ENCODE data around the gene ATP2A3. TPM values are rescaled to one million over a fixed set of nuclear protein-coding genes. Genes with fewer than 3 reads are reported as not detected.

The ATP2A3 gene
- total and polyA plus RNA-seq, 4 donors: 16.6 to 64.6 (median 25.5) TPM

- peaks cover 0 to under 1% (median 0%) of the 10 kb centered on the region in 3 donors for H3K27me3 ChIP-seq (ENCODE audit: control insufficient read depth in 3 of 3, insufficient read depth in 3 of 3, low read length in 2 of 3)
- peaks cover 0 to 16% (median 0%) of the 10 kb centered on the region in 5 donors for H3K4me1 ChIP-seq (ENCODE audit: control insufficient read depth in 5 of 5, insufficient read depth in 5 of 5, low read length in 5 of 5)
- TF ChIP-seq, protein P1, sequence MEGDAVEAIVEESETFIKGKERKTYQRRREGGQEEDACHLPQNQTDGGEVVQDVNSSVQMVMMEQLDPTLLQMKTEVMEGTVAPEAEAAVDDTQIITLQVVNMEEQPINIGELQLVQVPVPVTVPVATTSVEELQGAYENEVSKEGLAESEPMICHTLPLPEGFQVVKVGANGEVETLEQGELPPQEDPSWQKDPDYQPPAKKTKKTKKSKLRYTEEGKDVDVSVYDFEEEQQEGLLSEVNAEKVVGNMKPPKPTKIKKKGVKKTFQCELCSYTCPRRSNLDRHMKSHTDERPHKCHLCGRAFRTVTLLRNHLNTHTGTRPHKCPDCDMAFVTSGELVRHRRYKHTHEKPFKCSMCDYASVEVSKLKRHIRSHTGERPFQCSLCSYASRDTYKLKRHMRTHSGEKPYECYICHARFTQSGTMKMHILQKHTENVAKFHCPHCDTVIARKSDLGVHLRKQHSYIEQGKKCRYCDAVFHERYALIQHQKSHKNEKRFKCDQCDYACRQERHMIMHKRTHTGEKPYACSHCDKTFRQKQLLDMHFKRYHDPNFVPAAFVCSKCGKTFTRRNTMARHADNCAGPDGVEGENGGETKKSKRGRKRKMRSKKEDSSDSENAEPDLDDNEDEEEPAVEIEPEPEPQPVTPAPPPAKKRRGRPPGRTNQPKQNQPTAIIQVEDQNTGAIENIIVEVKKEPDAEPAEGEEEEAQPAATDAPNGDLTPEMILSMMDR (IDR thresholded peaks at IDR 0.05; ENCODE audit: control extremely low read depth, extremely low read depth): no peak
- H3K9me3 ChIP-seq (ENCODE audit: control insufficient read depth in 4 of 4, insufficient read depth in 3 of 4, low read length in 3 of 4): peaks cover 0 to 7% (median 2%) of the 10 kb centered on the region in 4 donors
- no peak overlapping the region for H3K9ac ChIP-seq (ENCODE audit: insufficient read depth in 1 of 2, low read length in 2 of 2)
- H3K36me3 ChIP-seq (ENCODE audit: control insufficient read depth in 4 of 4, insufficient read depth in 4 of 4, low read length in 4 of 4): no peaks in the 10 kb centered on the region
- no peak overlapping the region for H3K4me3 ChIP-seq
- 53 to 58% methylated on average over 5 of the region's 5 CpGs for WGBS, 2 donors
- ATAC-seq (ENCODE audit: insufficient read depth, low FRiP score) (no peak), DNase-seq (no peak)
- H3K27ac ChIP-seq (ENCODE audit: low read depth in 1 of 2, low read length in 1 of 2): no peak overlapping the region
Observed at GRCh38 chr17:3972931-3973330, 8.7 kb upstream of the ATP2A3 start.

DNA sequence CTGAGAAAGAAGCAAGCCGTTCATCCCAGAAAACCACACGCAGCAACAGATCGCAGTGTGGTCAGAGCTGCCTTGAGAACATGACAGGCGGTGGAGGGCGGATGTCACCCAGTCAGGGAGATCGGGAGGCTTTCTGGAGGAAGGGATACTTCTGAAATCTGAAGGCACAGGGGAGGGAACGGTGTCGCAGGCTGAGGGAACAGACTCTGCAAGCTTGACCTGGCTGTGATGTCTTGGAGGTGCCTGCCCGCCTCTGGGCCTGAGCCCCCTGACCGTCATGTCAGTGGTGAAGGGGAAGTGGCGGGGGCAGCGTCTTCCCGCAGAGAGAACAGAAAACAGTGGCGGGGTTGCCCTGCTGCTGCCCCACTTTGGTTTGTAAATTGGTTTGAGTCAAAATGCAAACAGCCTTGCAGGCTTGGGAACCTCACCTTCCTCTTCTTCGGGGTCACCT lies 8.1 kb upstream of the ATP2A3 start:
- no peaks in the 10 kb centered on the region for H3K36me3 ChIP-seq (ENCODE audit: control insufficient read depth in 4 of 4, insufficient read depth in 4 of 4, low read length in 4 of 4)
- no peak for ATAC-seq (ENCODE audit: insufficient read depth, low FRiP score)
- H3K4me1 ChIP-seq (ENCODE audit: control insufficient read depth in 5 of 5, insufficient read depth in 5 of 5, low read length in 5 of 5): peaks cover 0 to 11% (median 0%) of the 10 kb centered on the region in 5 donors
- 31 to 49% methylated on average over 15 of the region's 15 CpGs for WGBS, 2 donors
- no peak for DNase-seq
- peaks cover 0 to 4% (median 0%) of the 10 kb centered on the region in 3 donors for H3K27me3 ChIP-seq (ENCODE audit: control insufficient read depth in 3 of 3, insufficient read depth in 3 of 3, low read length in 2 of 3)
- H3K9ac ChIP-seq (ENCODE audit: insufficient read depth in 1 of 2, low read length in 2 of 2): no peak overlapping the region
- no peak overlapping the region for H3K4me3 ChIP-seq
- peaks cover 0 to 7% (median 2%) of the 10 kb centered on the region in 4 donors for H3K9me3 ChIP-seq (ENCODE audit: control insufficient read depth in 4 of 4, insufficient read depth in 3 of 4, low read length in 3 of 4)
- TF ChIP-seq, protein P1 (IDR thresholded peaks at IDR 0.05; ENCODE audit: control extremely low read depth, extremely low read depth): no peak
- H3K27ac ChIP-seq (ENCODE audit: low read depth in 1 of 2, low read length in 1 of 2): no peak overlapping the region

GRCh38 chr17:3970668-3971067 lies 6.4 kb upstream of the ATP2A3 start:
- Histone ChIP-seq H3K9ac (ENCODE audit: insufficient read depth in 1 of 2, low read length in 2 of 2) (no peak overlapping the region), H3K4me3 (no peak overlapping the region), H3K9me3 (ENCODE audit: control insufficient read depth in 4 of 4, insufficient read depth in 3 of 4, low read length in 3 of 4) (peaks cover 0 to 7% (median 2%) of the 10 kb centered on the region in 4 donors), H3K4me1 (ENCODE audit: control insufficient read depth in 5 of 5, insufficient read depth in 5 of 5, low read length in 5 of 5) (peaks cover 0 to under 1% (median 0%) of the 10 kb centered on the region in 5 donors), H3K27me3 (ENCODE audit: control insufficient read depth in 3 of 3, insufficient read depth in 3 of 3, low read length in 2 of 3) (peaks cover 0 to 10% (median 0%) of the 10 kb centered on the region in 3 donors), H3K27ac (ENCODE audit: low read depth in 1 of 2, low read length in 1 of 2) (no peak overlapping the region), H3K36me3 (ENCODE audit: control insufficient read depth in 4 of 4, insufficient read depth in 4 of 4, low read length in 4 of 4) (no peaks in the 10 kb centered on the region)
- DNase-seq: peak in 1 of 3 donors; percentile 0
- TF ChIP-seq, protein P1 (IDR thresholded peaks at IDR 0.05; ENCODE audit: control extremely low read depth, extremely low read depth): no peak
- ATAC-seq (ENCODE audit: insufficient read depth, low FRiP score): no peak
- WGBS, 2 donors: 85 to 92% methylated on average over 6 of the region's 6 CpGs

DNA sequence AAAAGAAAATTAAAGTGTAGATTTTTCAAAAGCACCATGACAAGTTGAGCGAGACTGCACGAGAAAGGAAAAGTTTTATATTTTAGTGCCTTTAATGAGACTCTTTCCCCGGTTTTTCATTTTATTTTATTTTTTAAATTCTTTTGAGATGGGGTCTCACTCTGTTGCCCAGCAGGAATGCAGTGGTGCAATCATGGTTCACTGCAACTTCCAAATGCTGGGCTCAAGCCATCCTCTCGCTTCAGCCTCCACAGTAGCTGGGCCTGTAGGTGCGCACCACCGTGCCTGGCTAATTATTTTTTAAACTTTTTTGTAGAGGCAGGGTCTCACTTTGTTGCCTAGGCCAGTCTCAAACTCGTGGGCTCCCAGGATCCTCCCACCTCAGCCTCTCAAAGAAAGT lies 5.7 kb upstream of the ATP2A3 start:
- TF ChIP-seq, protein P1 (IDR thresholded peaks at IDR 0.05; ENCODE audit: control extremely low read depth, extremely low read depth): no peak
- 90 to 95% methylated on average over 7 of the region's 7 CpGs for WGBS, 2 donors
- Histone ChIP-seq H3K27ac (ENCODE audit: low read depth in 1 of 2, low read length in 1 of 2) (no peak overlapping the region), H3K4me3 (no peak overlapping the region), H3K4me1 (ENCODE audit: control insufficient read depth in 5 of 5, insufficient read depth in 5 of 5, low read length in 5 of 5) (peaks cover 0 to 6% (median 0%) of the 10 kb centered on the region in 5 donors), H3K9ac (ENCODE audit: insufficient read depth in 1 of 2, low read length in 2 of 2) (no peak overlapping the region), H3K9me3 (ENCODE audit: control insufficient read depth in 4 of 4, insufficient read depth in 3 of 4, low read length in 3 of 4) (peaks cover 0 to 5% (median 2%) of the 10 kb centered on the region in 4 donors), H3K27me3 (ENCODE audit: control insufficient read depth in 3 of 3, insufficient read depth in 3 of 3, low read length in 2 of 3) (peaks cover 0 to 16% (median 6%) of the 10 kb centered on the region in 3 donors), H3K36me3 (ENCODE audit: control insufficient read depth in 4 of 4, insufficient read depth in 4 of 4, low read length in 4 of 4) (no peaks in the 10 kb centered on the region)
- DNase-seq: no peak
- no peak for ATAC-seq (ENCODE audit: insufficient read depth, low FRiP score)

Measured in lung (tissue), 12 donors.